Colonic mucosa (tissue), 4 donors: ENCODE data around the gene EIF3B. TPM values are rescaled to one million over a fixed set of nuclear protein-coding genes. Genes with fewer than 3 reads are reported as not detected.
"Not testable (repeated sequence)": the region's sequence is repeated elsewhere in the genome, so short reads cannot be mapped to it uniquely, and the experiment has no call there.

Experiments
- DNase-seq: peaks from one replicate; pipeline ENCODE4 v3.0.0-alpha.2; 2020
- H3K27ac ChIP-seq: fragments of 200-600 bp; one replicate; pipeline ENCODE4 v1.8.0; 2021
- H3K27me3 ChIP-seq: fragments of 200-600 bp; one replicate; pipeline ENCODE4 v1.8.0; 2021
- H3K36me3 ChIP-seq: fragments of 200-600 bp; one replicate; pipeline ENCODE4 v1.8.0; 2021
- H3K4me1 ChIP-seq: fragments of 200-600 bp; one replicate; pipeline ENCODE4 v1.8.0; 2021; ENCODE audit warnings: mild to moderate bottlenecking
- H3K4me3 ChIP-seq: fragments of 200-600 bp; one replicate; pipeline ENCODE4 v1.8.0; 2021
- H3K9ac ChIP-seq, 2 donors: one replicate each; pipeline ENCODE4 v1.7.0; 2013; ENCODE audit warnings: control low read depth in 2 of 2, low read depth in 2 of 2, low read length in 2 of 2
- H3K9me3 ChIP-seq: fragments of 200-600 bp; one replicate; pipeline ENCODE4 v1.8.0; 2021
- intact Hi-C: fragments of 100-400 bp; cut with DNase I; formaldehyde crosslinking; loops from one replicate; pipeline ENCODE4 v1.14.1; 2022
- total RNA-seq, 2 donors: library from RNA; stranded (reverse); fragmentation: NEBNext Ultra II Directional in 1 of 2; extraction: Animal tissue kit (Norgen Biotek cat#: 25700) in 1 of 2; gene quantifications; one replicate each; pipeline ENCODE4 v1.2.1, GENCODE V29; 2021
- TF ChIP-seq, protein P1 (sequence below): fragments of 200-600 bp; IDR thresholded peaks from one replicate; pipeline ENCODE4 v1.8.0; 2022; ENCODE audit warnings: antibody characterized with exemption, mild to moderate bottlenecking
- donor health status: healthy.
- donor health status: DM: no; HTN: no; CAD: no.
- donor health status: DM: no; HTN: no; CAD: no.

Gene EIF3B
- total RNA-seq: 100 to 1,000 TPM in 1 of 2 donors, 10 to 100 TPM in 1; 94.4 to 180 TPM

GRCh38 chr7:2354186-2354938 is at the start of gene EIF3B:
EIF3B (plus strand) TSS chr7:2354827; CDS start chr7:2354922, 95 bp downstream.
- Histone ChIP-seq H3K4me1 (peaks cover 15% of the 10 kb centered on the region), H3K9me3 (no peaks in the 10 kb centered on the region), H3K27me3 (no peaks in the 10 kb centered on the region), H3K9ac (peak within 1 kb of the TSS; percentile 73 to 88), H3K4me3 (peak within 1 kb of the TSS; percentile 100), H3K36me3 (no peaks in the 10 kb centered on the region), H3K27ac (peak within 1 kb of the TSS; percentile 92)
- DNase-seq: peak; percentile 87
- TF ChIP-seq, protein P1, sequence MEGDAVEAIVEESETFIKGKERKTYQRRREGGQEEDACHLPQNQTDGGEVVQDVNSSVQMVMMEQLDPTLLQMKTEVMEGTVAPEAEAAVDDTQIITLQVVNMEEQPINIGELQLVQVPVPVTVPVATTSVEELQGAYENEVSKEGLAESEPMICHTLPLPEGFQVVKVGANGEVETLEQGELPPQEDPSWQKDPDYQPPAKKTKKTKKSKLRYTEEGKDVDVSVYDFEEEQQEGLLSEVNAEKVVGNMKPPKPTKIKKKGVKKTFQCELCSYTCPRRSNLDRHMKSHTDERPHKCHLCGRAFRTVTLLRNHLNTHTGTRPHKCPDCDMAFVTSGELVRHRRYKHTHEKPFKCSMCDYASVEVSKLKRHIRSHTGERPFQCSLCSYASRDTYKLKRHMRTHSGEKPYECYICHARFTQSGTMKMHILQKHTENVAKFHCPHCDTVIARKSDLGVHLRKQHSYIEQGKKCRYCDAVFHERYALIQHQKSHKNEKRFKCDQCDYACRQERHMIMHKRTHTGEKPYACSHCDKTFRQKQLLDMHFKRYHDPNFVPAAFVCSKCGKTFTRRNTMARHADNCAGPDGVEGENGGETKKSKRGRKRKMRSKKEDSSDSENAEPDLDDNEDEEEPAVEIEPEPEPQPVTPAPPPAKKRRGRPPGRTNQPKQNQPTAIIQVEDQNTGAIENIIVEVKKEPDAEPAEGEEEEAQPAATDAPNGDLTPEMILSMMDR: no peak
- intact Hi-C loops: loop anchor here (10.0 kb wide), 1 partner anchor 770 kb away; no protein-coding TSS in a partner anchor

DNA sequence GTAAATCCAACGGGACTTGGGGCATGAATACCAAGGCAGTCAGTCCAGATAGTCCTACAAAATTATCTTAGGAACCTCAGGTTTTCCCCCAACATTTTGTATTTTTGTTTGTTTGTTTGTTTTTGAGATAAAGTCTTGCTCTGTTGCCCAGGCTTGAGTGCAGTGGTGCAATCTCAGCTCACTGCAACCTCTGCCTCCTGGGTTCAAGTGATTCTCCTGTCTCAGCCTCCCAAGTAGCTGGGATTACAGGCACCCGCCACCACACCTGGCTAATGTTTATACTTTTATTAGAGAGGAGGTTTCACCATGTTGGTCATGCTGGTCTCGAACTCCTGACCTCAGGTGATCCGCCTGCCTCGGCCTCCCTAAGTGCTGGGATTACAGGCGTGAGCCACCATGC is 49.4 kb upstream of the EIF3B start:
- H3K27me3 ChIP-seq, H3K36me3 ChIP-seq, H3K9ac ChIP-seq, H3K4me3 ChIP-seq, H3K4me1 ChIP-seq, H3K27ac ChIP-seq, DNase-seq, intact Hi-C loops, H3K9me3 ChIP-seq: not testable (repeated sequence)

DNA sequence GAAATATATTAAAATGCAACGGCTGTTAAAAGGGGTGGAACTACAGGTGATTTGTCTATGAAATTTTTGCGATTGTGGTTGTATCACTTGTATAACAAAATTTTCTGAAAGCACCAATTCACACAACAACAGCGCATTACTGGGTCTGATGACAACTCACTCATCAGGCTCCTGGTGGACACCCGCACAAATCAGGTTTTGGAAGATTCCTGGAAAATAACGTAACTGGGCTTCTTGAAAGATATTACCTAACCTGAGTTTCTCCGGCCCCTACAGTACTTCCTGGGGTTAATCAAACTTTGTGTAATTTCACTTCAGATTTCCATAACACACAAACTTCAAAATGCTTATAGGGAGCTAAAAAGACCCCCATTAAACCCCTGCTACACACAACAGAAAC is 47.9 kb upstream of the EIF3B start:
- TF ChIP-seq, protein P1: no peak
- no peaks in the 10 kb centered on the region for H3K4me1 ChIP-seq
- H3K27me3 ChIP-seq: no peaks in the 10 kb centered on the region
- no peaks in the 10 kb centered on the region for H3K9me3 ChIP-seq
- intact Hi-C loops: no loop called here
- DNase-seq: no peak
- no peak overlapping the region for H3K27ac ChIP-seq
- no peak overlapping the region for H3K9ac ChIP-seq
- no peak overlapping the region for H3K4me3 ChIP-seq
- no peaks in the 10 kb centered on the region for H3K36me3 ChIP-seq

DNA sequence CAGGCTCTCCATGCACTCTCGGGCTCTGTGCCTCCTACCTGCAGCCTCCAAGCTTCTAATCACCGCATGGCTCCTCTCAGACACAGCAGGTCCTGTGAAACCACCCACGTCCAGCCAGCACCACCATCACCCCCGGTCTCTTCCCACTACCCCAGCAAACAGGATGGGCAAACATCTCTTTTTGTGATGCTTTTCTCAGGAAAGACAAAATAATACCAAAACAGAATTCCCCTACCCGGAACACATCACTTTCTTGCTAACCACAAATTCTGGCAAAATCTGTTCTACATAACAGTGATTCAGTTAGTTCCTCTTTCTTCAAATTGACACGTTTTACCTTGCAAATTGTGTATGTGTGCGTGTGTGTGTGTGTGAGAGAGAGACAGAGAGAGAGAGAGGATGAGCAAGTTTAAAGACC is 46.9 kb upstream of the EIF3B start:
- Histone ChIP-seq H3K9ac (no peak overlapping the region), H3K4me3 (no peak overlapping the region), H3K4me1 (no peaks in the 10 kb centered on the region), H3K27me3 (no peaks in the 10 kb centered on the region), H3K27ac (no peak overlapping the region), H3K9me3 (no peaks in the 10 kb centered on the region), H3K36me3 (no peaks in the 10 kb centered on the region)
- intact Hi-C loops: no loop called here
- TF ChIP-seq, protein P1: no peak
- no peak for DNase-seq

DNA sequence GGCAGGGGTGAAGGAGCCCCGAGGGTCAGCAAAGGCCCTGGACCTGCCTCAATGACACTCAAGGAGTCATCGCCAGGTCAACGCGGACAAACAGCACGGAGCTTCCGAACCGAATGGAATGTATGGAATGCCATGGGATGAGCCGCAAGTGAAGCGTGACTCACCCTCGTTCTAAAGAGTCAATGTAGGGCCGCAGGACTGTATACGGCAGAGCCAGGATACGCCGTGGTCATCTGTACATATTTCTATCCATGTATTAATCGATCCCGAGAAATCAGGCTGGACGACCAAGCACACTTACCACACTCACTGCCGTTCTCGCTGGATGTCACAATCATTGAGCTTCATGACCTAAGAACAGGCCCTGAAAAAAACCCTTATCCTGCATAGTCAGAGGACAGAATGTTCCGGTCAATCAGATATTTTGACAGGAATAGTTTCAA is 44.7 kb upstream of the EIF3B start:
- intact Hi-C loops: no loop called here
- no peak overlapping the region for H3K9ac ChIP-seq
- TF ChIP-seq, protein P1: no peak
- no peaks in the 10 kb centered on the region for H3K9me3 ChIP-seq
- H3K27ac ChIP-seq: no peak overlapping the region
- no peak for DNase-seq
- no peaks in the 10 kb centered on the region for H3K4me1 ChIP-seq
- H3K36me3 ChIP-seq: no peaks in the 10 kb centered on the region
- H3K27me3 ChIP-seq: no peaks in the 10 kb centered on the region
- H3K4me3 ChIP-seq: no peak overlapping the region

GRCh38 chr7:2312267-2312929 is 42.2 kb upstream of the EIF3B start:
- H3K9ac ChIP-seq: no peak overlapping the region
- no peaks in the 10 kb centered on the region for H3K4me1 ChIP-seq
- no peak overlapping the region for H3K4me3 ChIP-seq
- TF ChIP-seq, protein P1: no peak
- no peaks in the 10 kb centered on the region for H3K27me3 ChIP-seq
- intact Hi-C loops: no loop called here
- H3K9me3 ChIP-seq: no peaks in the 10 kb centered on the region
- H3K27ac ChIP-seq: no peak overlapping the region
- no peak for DNase-seq
- H3K36me3 ChIP-seq: no peaks in the 10 kb centered on the region
